ENCODE measurements around the gene UBE2Q2.
"Not testable (repeated sequence)": the region's sequence is repeated elsewhere in the genome, so short reads cannot be mapped to it uniquely, and the experiment has no call there.

Gene UBE2Q2

GRCh38 chr15:75861750-75862402 is 18.6 kb downstream of the UBE2Q2 start:
- no peaks in the 10 kb centered on the region for H3K27me3 ChIP-seq
- no peaks in the 10 kb centered on the region; the same call in 1 of the 2 replicates for H3K36me3 ChIP-seq
- DNase-seq = no peak
- no peaks in the 10 kb centered on the region for H3K4me1 ChIP-seq
- no peak overlapping the region for H3K4me3 ChIP-seq (ENCODE audit: low read depth, low read length)
- H3K9me3 ChIP-seq = no peaks in the 10 kb centered on the region
- TF ChIP-seq CTCF (IDR thresholded peaks at IDR 0.05; ENCODE audit: low read depth, low read length) = no peak

GRCh38 chr15:75862796-75863195 is 19.5 kb downstream of the UBE2Q2 start:
- TF ChIP-seq CTCF (IDR thresholded peaks at IDR 0.05; ENCODE audit: low read depth, low read length) = no peak
- no peaks in the 10 kb centered on the region for H3K4me1 ChIP-seq
- no peaks in the 10 kb centered on the region for H3K27me3 ChIP-seq
- H3K9me3 ChIP-seq = no peaks in the 10 kb centered on the region
- no peak for DNase-seq
- no peak overlapping the region for H3K4me3 ChIP-seq (ENCODE audit: low read depth, low read length)
- H3K36me3 ChIP-seq = no peaks in the 10 kb centered on the region

GRCh38 chr15:75864213-75865059 is 21.2 kb downstream of the UBE2Q2 start:
- Histone ChIP-seq H3K9me3 (no peaks in the 10 kb centered on the region), H3K4me3 (ENCODE audit: low read depth, low read length) (no peak overlapping the region), H3K36me3 (no peaks in the 10 kb centered on the region), H3K27me3 (no peaks in the 10 kb centered on the region), H3K4me1 (no peaks in the 10 kb centered on the region)
- DNase-seq = no peak
- TF ChIP-seq CTCF (IDR thresholded peaks at IDR 0.05; ENCODE audit: low read depth, low read length) = no peak

- not testable (repeated sequence) for H3K36me3 ChIP-seq, H3K9me3 ChIP-seq, DNase-seq
These were observed 22.8 kb downstream of the UBE2Q2 start for GRCh38 chr15:75866045-75866444.

GRCh38 chr15:75866916-75867315 is 23.7 kb downstream of the UBE2Q2 start:
- TF ChIP-seq CTCF (IDR thresholded peaks at IDR 0.05; ENCODE audit: low read depth, low read length) = no peak
- DNase-seq = no peak
- Histone ChIP-seq H3K9me3 (no peaks in the 10 kb centered on the region), H3K27me3 (no peaks in the 10 kb centered on the region), H3K4me1 (no peaks in the 10 kb centered on the region), H3K36me3 (no peaks in the 10 kb centered on the region), H3K4me3 (ENCODE audit: low read depth, low read length) (no peak overlapping the region)

More at GRCh38 chr15:75866045-75866444, 22.8 kb downstream of the UBE2Q2 start:
- H3K4me1 ChIP-seq; H3K27me3 ChIP-seq; H3K4me3 ChIP-seq (ENCODE audit: low read depth, low read length): not testable (repeated sequence)

GRCh38 chr15:75867449-75867848 is 24.2 kb downstream of the UBE2Q2 start:
- no peak overlapping the region for H3K4me3 ChIP-seq (ENCODE audit: low read depth, low read length)
- H3K27me3 ChIP-seq = no peaks in the 10 kb centered on the region
- no peaks in the 10 kb centered on the region for H3K4me1 ChIP-seq
- H3K9me3 ChIP-seq = no peaks in the 10 kb centered on the region
- no peak for TF ChIP-seq CTCF (IDR thresholded peaks at IDR 0.05; ENCODE audit: low read depth, low read length)
- DNase-seq = no peak
- H3K36me3 ChIP-seq = no peaks in the 10 kb centered on the region
